ENCODE measurements around the gene DCLK1. TPM values are rescaled to one million over a fixed set of nuclear protein-coding genes. Genes with fewer than 3 reads are reported as not detected.
A peak's percentile ranks its signal among the peaks of the same experiment; 100 is the strongest.

The DCLK1 gene
- total and polyA plus RNA-seq, 4 donors, result 2.6 to 47.4 (median 13.9) TPM

DNA sequence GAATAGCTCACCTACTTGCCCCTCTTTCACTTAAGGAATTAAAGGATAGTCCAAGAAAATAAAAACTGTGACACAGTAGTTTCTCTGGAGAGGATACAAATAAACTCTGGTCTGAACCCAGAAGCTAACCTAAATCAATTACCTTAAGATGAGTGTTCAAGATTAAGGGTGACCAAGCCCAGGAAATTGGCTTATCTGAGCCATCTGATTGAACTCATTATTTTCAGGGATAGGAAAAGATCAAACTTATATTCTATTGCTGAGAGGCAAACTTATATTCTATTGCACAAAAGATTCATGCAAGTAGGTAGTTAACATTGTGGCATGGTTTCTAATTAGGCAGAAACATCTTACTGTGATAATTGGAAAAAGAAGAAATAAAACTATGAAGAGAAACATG is 175.1 kb downstream of the DCLK1 start:
- Histone ChIP-seq H3K4me1 (ENCODE audit: control insufficient read depth in 1 of 2, insufficient read depth in 2 of 2, low read length in 2 of 2) (peaks cover 0 to 5% of the 10 kb centered on the region in 2 donors), H3K27ac (ENCODE audit: low read depth in 1 of 2, low read length in 2 of 2) (no peak overlapping the region), H3K9me3 (ENCODE audit: control insufficient read depth, low read length) (no peaks in the 10 kb centered on the region), H3K4me3 (ENCODE audit: low read length in 2 of 2) (no peak overlapping the region), H3K27me3 (ENCODE audit: control insufficient read depth in 1 of 2, insufficient read depth in 2 of 2, low read length in 1 of 2) (no peaks in the 10 kb centered on the region), H3K36me3 (ENCODE audit: control insufficient read depth in 1 of 2, insufficient read depth in 2 of 2, low read length in 1 of 2) (no peaks in the 10 kb centered on the region)
- intact Hi-C loops (cut with DNase I), result no loop called here
- no peak for ATAC-seq (ENCODE audit: low FRiP score)
- DNase-seq, result no peak

DNA sequence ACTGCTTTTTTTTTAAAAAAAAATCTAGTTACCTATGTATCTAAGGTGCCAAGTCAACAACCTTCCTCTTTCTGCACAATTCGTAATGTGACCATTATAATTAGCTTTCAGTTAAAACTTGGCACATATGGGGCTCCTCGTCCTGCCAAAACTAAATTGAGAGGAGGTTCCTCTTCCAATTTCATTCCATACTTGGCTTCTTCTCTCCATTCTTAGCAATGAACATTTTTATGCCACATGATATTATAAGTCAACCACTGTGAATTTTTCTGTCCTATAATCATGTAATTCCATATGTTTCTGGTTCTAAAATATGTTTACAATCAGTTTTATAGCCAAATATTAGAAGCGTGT is 177.0 kb downstream of the DCLK1 start:
- no peak overlapping the region for H3K27ac ChIP-seq (ENCODE audit: low read depth in 1 of 2, low read length in 2 of 2)
- 8 to 9% methylated on average over 3 of the region's 3 CpGs for WGBS, 2 donors

DNA sequence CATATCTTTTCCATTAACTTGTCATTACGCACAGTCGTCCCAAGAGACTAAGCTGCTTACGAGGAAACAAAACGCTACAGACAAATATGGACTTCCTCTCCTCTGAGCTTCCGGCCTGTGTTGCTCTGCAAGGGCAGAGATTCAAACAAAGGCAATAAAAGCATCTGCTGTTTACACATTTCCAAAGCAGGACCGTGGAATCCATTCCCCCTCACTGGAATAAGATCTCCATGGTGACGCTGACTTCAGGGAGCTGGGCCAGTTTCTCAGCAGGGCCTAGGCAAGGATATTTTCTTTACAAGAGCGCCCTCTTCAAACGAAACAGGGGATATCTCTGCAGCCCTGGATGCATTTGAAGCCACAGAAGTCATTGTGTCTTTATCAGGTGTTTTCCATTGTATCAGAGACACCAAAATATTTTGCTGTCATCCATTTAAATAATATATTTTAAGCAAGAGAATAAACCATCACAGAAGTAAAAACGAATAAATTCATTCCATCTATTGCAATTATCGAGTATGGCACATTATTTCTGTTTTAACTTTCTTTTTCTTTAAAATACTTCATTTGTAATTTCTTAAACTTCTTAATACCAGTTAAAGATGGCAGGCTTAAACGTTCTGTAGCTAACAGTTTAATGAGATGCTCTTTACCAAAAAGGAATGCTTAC is 177.5 kb downstream of the DCLK1 start:
- no peak overlapping the region for H3K27ac ChIP-seq (ENCODE audit: low read depth in 1 of 2, low read length in 2 of 2)
- H3K9me3 ChIP-seq (ENCODE audit: control insufficient read depth, low read length), result no peaks in the 10 kb centered on the region
- no peaks in the 10 kb centered on the region for H3K36me3 ChIP-seq (ENCODE audit: control insufficient read depth in 1 of 2, insufficient read depth in 2 of 2, low read length in 1 of 2)
- DNase-seq (peak; percentile 71 to 83), ATAC-seq (ENCODE audit: low FRiP score) (peak; percentile 88)
- peaks cover 0 to 5% of the 10 kb centered on the region in 2 donors for H3K4me1 ChIP-seq (ENCODE audit: control insufficient read depth in 1 of 2, insufficient read depth in 2 of 2, low read length in 2 of 2)
- H3K4me3 ChIP-seq (ENCODE audit: low read length in 2 of 2), result no peak overlapping the region
- intact Hi-C loops (cut with DNase I), result no loop called here
- 6 to 9% methylated on average over 12 of the region's 12 CpGs for WGBS, 2 donors
- no peaks in the 10 kb centered on the region for H3K27me3 ChIP-seq (ENCODE audit: control insufficient read depth in 1 of 2, insufficient read depth in 2 of 2, low read length in 1 of 2)

More for the DNA sequence above, 177.0 kb downstream of the DCLK1 start:
- H3K36me3 ChIP-seq (ENCODE audit: control insufficient read depth in 1 of 2, insufficient read depth in 2 of 2, low read length in 1 of 2), result no peaks in the 10 kb centered on the region
- H3K9me3 ChIP-seq (ENCODE audit: control insufficient read depth, low read length), result no peaks in the 10 kb centered on the region
- intact Hi-C loops (cut with DNase I), result no loop called here
- H3K4me3 ChIP-seq (ENCODE audit: low read length in 2 of 2), result no peak overlapping the region
- ATAC-seq (ENCODE audit: low FRiP score), result no peak
- DNase-seq, result no peak
- no peaks in the 10 kb centered on the region for H3K27me3 ChIP-seq (ENCODE audit: control insufficient read depth in 1 of 2, insufficient read depth in 2 of 2, low read length in 1 of 2)
- H3K4me1 ChIP-seq (ENCODE audit: control insufficient read depth in 1 of 2, insufficient read depth in 2 of 2, low read length in 2 of 2), result peaks cover 0 to 5% of the 10 kb centered on the region in 2 donors

DNA sequence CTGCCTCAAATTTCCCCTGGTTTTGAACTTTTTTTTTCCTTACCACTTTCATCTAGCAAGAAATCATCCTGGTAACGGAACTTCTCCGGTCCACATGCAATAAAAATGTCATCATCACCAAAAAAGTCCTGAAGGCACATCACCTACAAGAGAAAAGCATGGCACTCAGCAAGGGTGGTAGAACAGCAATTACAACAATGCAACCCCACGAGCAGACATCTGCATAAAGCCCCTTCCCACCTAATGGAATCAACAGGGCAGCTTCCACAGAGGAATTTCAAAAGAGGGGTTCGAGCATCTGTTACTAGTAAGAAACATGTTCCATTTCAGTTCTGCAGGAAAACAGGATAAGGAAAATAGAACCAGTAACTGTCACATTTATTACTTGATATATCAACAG is 183.9 kb downstream of the DCLK1 start:
- H3K27me3 ChIP-seq (ENCODE audit: control insufficient read depth in 1 of 2, insufficient read depth in 2 of 2, low read length in 1 of 2), result no peaks in the 10 kb centered on the region
- H3K27ac ChIP-seq (ENCODE audit: low read depth in 1 of 2, low read length in 2 of 2), result no peak overlapping the region
- no peaks in the 10 kb centered on the region for H3K9me3 ChIP-seq (ENCODE audit: control insufficient read depth, low read length)
- DNase-seq (no peak), ATAC-seq (ENCODE audit: low FRiP score) (no peak)
- 88 to 90% methylated on average over 4 of the region's 4 CpGs for WGBS, 2 donors
- H3K4me3 ChIP-seq (ENCODE audit: low read length in 2 of 2), result no peak overlapping the region
- no peaks in the 10 kb centered on the region for H3K36me3 ChIP-seq (ENCODE audit: control insufficient read depth in 1 of 2, insufficient read depth in 2 of 2, low read length in 1 of 2)
- intact Hi-C loops (cut with DNase I), result no loop called here
- H3K4me1 ChIP-seq (ENCODE audit: control insufficient read depth in 1 of 2, insufficient read depth in 2 of 2, low read length in 2 of 2), result no peaks in the 10 kb centered on the region

DNA sequence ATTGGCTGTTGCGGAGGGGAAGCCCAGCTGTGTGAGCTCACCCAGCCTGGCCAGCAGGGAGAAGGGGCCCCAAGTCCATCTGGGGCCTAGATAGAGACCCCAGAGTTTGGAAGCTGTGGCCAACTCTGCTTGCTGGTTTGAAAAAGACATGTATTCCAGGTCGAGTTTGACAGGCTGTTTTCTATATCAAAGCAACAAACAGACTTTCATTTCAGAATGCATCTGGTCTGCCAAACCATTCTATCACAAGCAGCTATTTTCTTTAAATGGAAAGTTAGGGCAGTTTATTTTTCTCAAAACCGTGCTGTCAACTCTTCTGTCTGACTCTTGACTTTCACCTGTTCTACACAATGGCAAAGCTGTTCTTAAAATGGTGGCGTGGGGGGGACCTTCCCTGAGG is 185.8 kb downstream of the DCLK1 start:
- no peak for DNase-seq
- 86 to 87% methylated on average over 4 of the region's 4 CpGs for WGBS, 2 donors
- Histone ChIP-seq H3K4me1 (ENCODE audit: control insufficient read depth in 1 of 2, insufficient read depth in 2 of 2, low read length in 2 of 2) (no peaks in the 10 kb centered on the region), H3K27me3 (ENCODE audit: control insufficient read depth in 1 of 2, insufficient read depth in 2 of 2, low read length in 1 of 2) (no peaks in the 10 kb centered on the region), H3K27ac (ENCODE audit: low read depth in 1 of 2, low read length in 2 of 2) (no peak overlapping the region), H3K9me3 (ENCODE audit: control insufficient read depth, low read length) (no peaks in the 10 kb centered on the region), H3K4me3 (ENCODE audit: low read length in 2 of 2) (no peak overlapping the region), H3K36me3 (ENCODE audit: control insufficient read depth in 1 of 2, insufficient read depth in 2 of 2, low read length in 1 of 2) (no peaks in the 10 kb centered on the region)
- no peak for ATAC-seq (ENCODE audit: low FRiP score)
- intact Hi-C loops (cut with DNase I), result no loop called here

DNA sequence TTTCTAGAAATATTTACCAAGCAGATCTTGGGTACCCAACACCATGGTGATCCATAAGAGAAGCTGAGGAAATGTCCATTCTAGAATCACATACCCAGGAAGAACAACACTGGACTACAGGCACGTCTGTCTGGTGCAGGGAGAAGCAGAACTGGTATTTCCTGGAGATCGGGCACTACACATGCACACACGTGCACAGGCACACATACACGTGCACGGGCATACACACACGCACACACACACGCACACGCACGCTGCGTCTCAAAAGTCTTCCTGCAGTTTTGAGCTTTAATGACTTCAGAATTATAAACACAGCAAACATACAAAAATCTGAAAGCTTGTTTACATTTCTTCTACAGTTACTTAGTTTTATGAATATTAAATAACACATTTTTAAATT is 189.8 kb downstream of the DCLK1 start:
- intact Hi-C loops (cut with DNase I), result no loop called here
- no peak overlapping the region for H3K27ac ChIP-seq (ENCODE audit: low read depth in 1 of 2, low read length in 2 of 2)
- no peak overlapping the region for H3K4me3 ChIP-seq (ENCODE audit: low read length in 2 of 2)
- H3K27me3 ChIP-seq (ENCODE audit: control insufficient read depth in 1 of 2, insufficient read depth in 2 of 2, low read length in 1 of 2), result no peaks in the 10 kb centered on the region
- no peaks in the 10 kb centered on the region for H3K36me3 ChIP-seq (ENCODE audit: control insufficient read depth in 1 of 2, insufficient read depth in 2 of 2, low read length in 1 of 2)
- WGBS, 2 donors, result 87 to 91% methylated on average over 10 of the region's 10 CpGs
- H3K9me3 ChIP-seq (ENCODE audit: control insufficient read depth, low read length), result peaks cover under 1% of the 10 kb centered on the region
- no peaks in the 10 kb centered on the region for H3K4me1 ChIP-seq (ENCODE audit: control insufficient read depth in 1 of 2, insufficient read depth in 2 of 2, low read length in 2 of 2)
- DNase-seq, result no peak
- no peak for ATAC-seq (ENCODE audit: low FRiP score)

DNA sequence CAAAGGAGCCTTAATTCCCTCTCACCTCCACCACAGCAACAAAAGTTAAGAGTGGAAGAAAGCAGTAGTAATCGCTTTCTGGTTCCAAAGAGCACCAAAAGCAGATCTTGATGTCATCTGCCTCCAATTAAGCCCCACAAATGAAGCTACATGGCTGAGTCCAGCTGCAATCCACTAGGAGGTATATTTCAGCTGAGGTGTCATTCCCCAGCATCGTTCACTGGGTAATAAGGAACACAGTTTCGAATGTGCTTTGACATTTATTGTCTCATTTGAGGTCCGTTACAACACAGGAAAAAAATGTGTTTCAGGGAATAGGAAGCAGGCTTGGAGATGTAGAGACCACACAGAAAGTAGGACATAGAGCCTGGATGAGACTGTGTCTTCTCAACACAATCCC is 190.4 kb downstream of the DCLK1 start:
- no peak for ATAC-seq (ENCODE audit: low FRiP score)

DNA sequence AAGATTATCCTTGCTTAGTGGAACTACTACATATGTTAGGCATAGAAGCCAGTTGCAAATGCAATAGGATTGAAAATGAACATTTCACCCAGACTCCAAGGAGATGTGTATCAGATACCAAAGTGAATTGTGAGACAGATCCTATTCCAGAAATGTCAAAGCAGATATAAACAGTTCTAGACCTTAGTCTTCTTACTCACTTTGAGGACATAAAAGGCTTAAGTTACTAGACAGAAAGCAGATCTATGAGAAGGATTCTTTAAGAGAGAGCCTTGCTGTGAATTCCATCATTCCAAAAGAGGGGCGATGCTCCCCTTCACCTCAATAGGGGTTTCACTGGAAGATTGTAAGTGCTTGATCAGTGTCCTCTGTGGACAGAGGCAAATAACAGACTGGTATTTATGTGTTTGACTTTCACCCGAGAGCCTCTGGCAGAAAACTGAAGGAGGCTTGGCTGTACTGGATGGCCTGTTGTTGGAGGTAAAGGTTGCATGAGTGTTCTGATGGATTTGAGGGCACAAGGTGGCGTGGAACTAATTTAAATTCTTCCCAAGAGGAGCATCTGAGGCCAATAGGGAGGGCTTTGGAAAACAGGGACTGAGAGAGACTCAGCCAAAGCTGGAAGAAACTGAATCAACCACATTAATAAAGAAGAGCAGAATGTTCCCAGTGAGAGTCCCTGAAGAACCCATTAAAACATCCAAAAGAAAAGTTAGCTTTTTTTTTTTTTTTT is 194.8 kb downstream of the DCLK1 start:
- DNase-seq (no peak), ATAC-seq (ENCODE audit: low FRiP score) (no peak)
- intact Hi-C loops (cut with DNase I), result no loop called here
- 84 to 90% methylated on average over 3 of the region's 3 CpGs for WGBS, 2 donors
- Histone ChIP-seq H3K36me3 (ENCODE audit: control insufficient read depth in 1 of 2, insufficient read depth in 2 of 2, low read length in 1 of 2) (no peaks in the 10 kb centered on the region), H3K27ac (ENCODE audit: low read depth in 1 of 2, low read length in 2 of 2) (no peak overlapping the region), H3K4me3 (ENCODE audit: low read length in 2 of 2) (no peak overlapping the region), H3K27me3 (ENCODE audit: control insufficient read depth in 1 of 2, insufficient read depth in 2 of 2, low read length in 1 of 2) (no peaks in the 10 kb centered on the region), H3K9me3 (ENCODE audit: control insufficient read depth, low read length) (peaks cover 4% of the 10 kb centered on the region), H3K4me1 (ENCODE audit: control insufficient read depth in 1 of 2, insufficient read depth in 2 of 2, low read length in 2 of 2) (no peaks in the 10 kb centered on the region)

More for the DNA sequence above, 190.4 kb downstream of the DCLK1 start:
- intact Hi-C loops (cut with DNase I), result no loop called here
- WGBS, 2 donors, result 74 to 85% methylated on average over 4 of the region's 4 CpGs
- no peak for DNase-seq
- Histone ChIP-seq H3K36me3 (ENCODE audit: control insufficient read depth in 1 of 2, insufficient read depth in 2 of 2, low read length in 1 of 2) (no peaks in the 10 kb centered on the region), H3K27ac (ENCODE audit: low read depth in 1 of 2, low read length in 2 of 2) (no peak overlapping the region), H3K4me3 (ENCODE audit: low read length in 2 of 2) (no peak overlapping the region), H3K4me1 (ENCODE audit: control insufficient read depth in 1 of 2, insufficient read depth in 2 of 2, low read length in 2 of 2) (no peaks in the 10 kb centered on the region), H3K9me3 (ENCODE audit: control insufficient read depth, low read length) (peaks cover 1% of the 10 kb centered on the region), H3K27me3 (ENCODE audit: control insufficient read depth in 1 of 2, insufficient read depth in 2 of 2, low read length in 1 of 2) (no peaks in the 10 kb centered on the region)

Measured in aorta (tissue), 5 donors.